Stimulated activated CD4-positive, alpha-beta T cell treated with anti-CD3 and anti-CD28 coated beads, Interleukin-1b, Interleukin-23, amount 100 ng/mL, for 48 hours (primary cell): ENCODE results near the gene SLC9A9.
"Not testable (repeated sequence)": the region's sequence is repeated elsewhere in the genome, so short reads cannot be mapped to it uniquely, and the experiment has no call there.

Experiments
- DNase-seq: peaks from one replicate; pipeline ENCODE4 v3.0.0-alpha.2; 2020

The SLC9A9 gene

GRCh38 chr3:143437405-143437804 is 410.9 kb downstream of the SLC9A9 start:
- DNase-seq = no peak

GRCh38 chr3:143436231-143436930 is 411.9 kb downstream of the SLC9A9 start:
- no peak for DNase-seq

- peak; percentile 20 for DNase-seq
These were observed 414.4 kb downstream of the SLC9A9 start for GRCh38 chr3:143433787-143434378.

DNA sequence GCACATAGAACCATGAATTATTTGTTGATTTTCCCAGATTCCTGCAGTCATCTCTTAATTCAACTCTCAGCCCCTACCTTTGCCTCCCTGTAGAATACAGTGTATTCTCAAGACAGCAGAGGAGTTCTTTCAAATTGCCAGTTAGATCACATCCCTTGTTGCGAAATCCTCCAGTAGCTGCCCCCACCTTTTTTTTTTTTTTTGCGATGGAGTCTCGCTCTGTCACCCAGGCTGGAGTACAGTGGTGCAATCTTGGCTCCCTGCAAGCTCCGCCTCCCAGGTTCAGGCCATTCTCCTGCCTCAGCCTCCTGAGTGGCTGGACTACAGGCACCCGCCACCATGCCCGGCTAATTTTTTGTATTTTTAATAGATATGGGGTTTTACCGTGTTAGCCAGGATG is 417.0 kb downstream of the SLC9A9 start:
- DNase-seq = not testable (repeated sequence)

DNA sequence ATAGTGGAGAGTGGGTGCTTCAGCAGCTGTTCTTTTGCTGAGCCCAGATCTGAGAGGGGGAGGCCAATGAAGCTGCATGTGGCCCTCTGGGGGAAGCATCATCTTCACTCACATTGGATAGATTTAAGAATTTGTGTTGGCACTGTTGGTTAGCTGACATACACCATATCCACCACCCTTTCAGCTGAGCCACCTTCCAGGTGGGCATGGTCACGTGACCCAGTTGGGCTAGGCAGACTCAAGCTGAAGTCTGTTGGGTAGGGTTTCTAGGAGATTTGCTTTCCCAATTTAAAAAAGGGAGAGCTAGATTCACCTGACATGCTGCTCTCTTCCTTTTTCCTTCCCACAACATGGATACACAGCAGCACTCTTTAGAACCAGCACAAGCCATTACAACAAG is 417.7 kb downstream of the SLC9A9 start:
- no peak for DNase-seq

- DNase-seq = no peak
These were observed 418.4 kb downstream of the SLC9A9 start for GRCh38 chr3:143429628-143430514.

DNA sequence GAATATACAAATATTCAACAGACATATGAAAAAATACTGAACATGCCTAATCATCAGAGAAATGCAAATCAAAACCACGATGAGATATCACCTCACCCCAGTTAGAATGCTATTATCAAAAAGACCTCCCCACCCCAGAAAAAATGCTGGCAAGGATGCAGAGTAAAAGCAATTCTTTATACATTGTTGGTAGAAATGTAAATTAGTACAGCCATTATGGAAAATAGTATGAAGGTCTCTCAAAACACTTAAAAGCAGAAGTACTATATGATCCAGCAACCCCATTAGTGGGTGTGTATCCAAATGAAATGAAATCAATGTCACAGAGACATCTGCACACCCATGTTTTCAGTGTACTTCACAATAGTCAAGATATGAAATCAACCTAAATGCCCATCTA is 420.0 kb downstream of the SLC9A9 start:
- DNase-seq = no peak

DNA sequence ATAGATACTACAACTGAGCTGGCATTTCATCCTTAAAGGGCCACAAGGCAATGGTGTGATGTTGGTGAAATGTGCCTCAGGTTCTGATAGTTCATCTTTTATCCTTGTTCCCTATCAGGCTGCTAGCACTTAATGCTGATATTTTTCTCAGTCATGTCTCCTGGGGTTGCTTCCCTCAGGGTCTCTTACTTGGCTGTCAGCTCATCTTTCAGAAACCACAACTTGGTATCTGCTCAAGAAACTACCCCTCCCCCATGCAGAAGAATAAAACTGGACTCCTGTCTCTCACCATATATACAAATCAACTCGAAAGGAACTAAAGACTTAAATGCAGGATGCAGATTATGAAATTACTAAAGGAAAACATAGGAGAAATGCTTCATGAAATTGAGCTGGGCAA is 420.6 kb downstream of the SLC9A9 start:
- DNase-seq = no peak

DNA sequence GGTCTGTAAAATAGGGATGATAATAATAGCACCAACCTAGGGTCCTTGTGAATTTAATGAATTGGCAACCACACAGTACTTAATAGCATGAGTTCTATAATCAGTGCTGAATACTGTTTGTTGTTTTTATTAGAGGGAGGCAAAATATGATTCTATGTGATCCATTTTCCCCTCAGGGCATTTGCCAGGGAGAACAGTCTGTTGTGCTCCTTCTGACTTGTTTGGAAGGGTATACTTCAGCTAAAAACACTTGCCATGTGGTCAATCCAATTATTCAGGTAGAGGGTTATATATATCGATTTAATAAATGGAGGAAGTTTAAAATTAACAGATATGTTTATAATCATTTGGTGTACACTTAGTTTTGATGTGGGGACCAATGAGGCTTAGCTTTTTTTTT is 423.4 kb downstream of the SLC9A9 start:
- no peak for DNase-seq

DNA sequence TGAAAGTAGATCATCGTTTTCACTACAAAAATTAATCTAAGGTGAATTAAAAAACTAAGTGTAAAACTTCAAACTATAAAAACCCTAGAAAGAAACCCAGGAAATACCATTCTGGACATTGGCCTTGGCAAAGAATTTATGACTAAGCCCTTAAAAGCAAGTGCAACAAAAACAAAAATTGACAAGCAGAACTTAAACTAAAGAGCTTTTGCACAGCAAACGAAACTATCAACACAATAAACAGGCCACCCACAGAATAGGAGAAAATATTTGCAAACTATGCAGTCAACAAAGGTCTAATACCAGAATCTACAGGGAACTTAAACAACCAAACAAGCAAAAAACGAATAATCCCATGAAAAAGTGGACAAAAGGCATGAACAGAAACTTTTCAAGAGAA is 426.7 kb downstream of the SLC9A9 start:
- no peak for DNase-seq

- no peak for DNase-seq
These were observed 428.7 kb downstream of the SLC9A9 start for GRCh38 chr3:143419611-143420010.

DNA sequence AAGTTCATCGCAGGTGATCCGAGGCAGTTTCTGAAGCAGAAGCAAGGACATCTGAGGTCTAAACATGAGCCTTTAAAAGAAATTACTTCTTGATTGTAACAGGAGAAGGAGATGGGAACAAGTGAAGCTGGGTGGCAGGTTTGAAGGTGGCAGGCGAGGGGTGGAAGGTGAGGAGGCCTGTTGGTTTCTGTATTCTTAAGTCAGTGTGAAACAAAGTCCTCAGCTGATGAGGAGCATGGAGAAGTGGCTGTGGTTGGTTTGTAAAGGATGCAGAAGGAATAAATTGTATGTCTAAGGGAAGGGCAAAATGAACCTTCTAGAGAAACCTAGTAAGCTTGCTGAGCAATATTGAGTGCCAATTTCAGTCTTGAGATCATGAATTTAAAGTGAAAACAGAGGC is 429.9 kb downstream of the SLC9A9 start:
- DNase-seq = no peak

DNA sequence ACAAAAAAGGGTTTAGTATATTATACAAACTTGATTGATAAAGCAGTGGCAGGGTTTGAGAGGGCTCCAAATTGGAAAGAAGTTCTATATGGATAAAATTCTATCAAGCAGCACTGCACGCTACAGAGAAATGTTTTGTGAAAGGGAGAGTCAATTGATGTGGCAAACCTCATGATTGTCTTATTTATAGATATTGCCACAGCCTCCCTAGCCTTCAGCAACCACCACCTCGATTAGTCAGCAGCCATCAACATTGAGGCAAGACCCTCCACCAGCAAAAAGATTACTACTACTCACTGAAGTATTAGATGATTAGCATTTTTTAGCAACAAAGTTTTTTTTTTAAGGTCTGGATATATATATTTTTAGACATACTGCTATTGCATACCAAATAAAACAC is 432.0 kb downstream of the SLC9A9 start:
- DNase-seq = no peak

DNA sequence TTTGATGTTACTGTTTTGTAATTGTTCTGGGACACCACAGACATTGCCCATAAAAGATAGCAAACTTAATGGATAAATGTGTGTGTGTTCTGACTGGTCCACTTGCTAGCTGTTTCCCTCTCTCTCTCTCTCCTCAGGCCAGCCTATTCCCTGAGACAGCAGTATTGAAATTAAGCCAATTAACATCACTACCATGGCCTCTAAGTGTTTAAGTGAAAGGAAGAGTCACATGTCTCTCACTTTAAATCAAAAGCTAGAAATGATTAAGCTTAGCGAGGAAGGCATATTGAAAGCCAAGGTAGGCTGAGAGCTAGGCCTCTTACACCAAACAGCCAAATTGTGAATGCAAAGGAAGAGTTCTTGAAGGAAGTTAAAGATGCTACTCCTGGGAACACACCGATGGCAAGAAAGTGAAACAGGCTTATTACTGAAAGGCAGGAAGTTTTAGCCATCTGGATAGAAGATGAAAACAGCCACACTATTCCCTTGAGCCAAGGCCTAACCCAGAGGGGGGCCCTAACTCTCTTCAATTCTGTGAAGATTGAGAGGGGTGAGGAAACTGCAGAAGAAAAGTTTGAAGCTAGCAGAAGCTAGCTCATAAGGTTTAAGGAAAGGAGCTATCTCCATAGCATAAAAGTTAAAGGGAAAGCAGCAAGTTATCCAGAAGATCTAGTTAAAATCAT is 433.6 kb downstream of the SLC9A9 start:
- DNase-seq = no peak

- DNase-seq = no peak
These were observed 434.9 kb downstream of the SLC9A9 start for GRCh38 chr3:143413372-143413771.

- no peak for DNase-seq
These were observed 436.2 kb downstream of the SLC9A9 start for GRCh38 chr3:143412084-143412483.

GRCh38 chr3:143410259-143410658 is 438.0 kb downstream of the SLC9A9 start:
- DNase-seq = no peak

GRCh38 chr3:143408771-143409170 is 439.5 kb downstream of the SLC9A9 start:
- no peak for DNase-seq

GRCh38 chr3:143402602-143403001 is 445.7 kb downstream of the SLC9A9 start:
- DNase-seq = no peak

DNA sequence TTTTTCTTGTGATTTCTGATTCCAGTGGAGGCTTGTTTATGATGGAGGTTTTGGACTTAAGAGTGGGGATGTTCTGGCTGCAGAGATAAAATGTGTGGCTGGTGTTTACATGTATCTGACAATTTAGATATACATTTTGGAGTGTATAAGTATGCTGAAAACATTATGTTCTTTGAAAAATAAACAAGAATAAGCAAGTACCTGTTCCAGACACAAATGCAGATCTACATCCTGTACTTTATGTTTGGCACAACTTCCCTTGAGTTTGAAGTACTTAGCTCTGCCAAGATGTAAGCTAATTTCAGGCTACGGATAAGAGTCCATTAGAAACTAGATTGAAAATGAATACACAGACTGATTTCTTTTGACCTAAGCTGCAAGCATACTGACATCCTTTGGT is 451.5 kb downstream of the SLC9A9 start:
- DNase-seq = no peak

DNA sequence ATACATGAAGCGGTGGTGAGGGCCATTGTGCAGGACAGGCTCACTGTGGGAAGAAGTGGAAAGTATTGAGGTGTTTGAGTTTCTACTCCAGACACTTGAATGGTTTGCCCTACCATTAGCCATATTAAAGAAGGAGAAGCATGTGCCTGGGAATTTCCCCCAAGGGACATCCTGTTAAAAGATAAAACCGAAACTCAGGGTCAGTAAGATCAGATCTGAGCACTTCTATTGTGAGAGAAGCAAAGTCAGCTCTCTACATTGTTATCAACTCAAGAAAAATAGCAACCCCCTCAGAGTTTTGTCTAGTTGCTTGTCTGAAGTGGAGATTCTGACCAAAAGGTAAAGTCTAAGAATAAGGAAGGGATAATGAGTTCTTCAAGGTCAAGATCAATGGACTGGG is 458.9 kb downstream of the SLC9A9 start:
- DNase-seq = no peak

GRCh38 chr3:143387425-143387824 is 460.8 kb downstream of the SLC9A9 start:
- DNase-seq = no peak

DNA sequence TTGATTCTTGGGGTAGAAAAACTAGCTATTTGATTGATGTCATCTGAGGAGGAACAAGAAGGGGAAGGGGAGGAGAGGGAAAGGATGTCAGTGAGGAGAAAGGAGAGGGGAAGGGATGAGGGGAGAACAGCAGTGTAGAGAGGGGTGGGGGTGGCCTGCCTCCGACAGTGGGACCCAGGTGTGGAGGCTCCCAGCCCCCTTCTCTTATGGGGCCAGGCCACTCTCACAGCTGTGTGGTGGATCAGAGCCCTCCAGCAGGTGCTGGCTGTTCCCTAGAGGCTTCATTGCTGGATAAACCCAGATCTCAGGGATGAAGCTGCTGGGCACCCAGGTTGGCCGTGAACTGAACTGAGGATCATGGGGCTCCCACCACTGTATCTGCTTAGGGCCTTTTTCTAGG is 464.2 kb downstream of the SLC9A9 start:
- no peak for DNase-seq
